Mesendoderm (in vitro differentiated cells): ENCODE data around the gene TMEM191B.
A peak's percentile ranks its signal among the peaks of the same experiment; 100 is the strongest.
"Not testable (repeated sequence)": the region's sequence is repeated elsewhere in the genome, so short reads cannot be mapped to it uniquely, and the experiment has no call there.

Source experiments
- DNase-seq: peaks from one replicate; pipeline ENCODE4 v3.0.0; 2013
- H2AK5ac ChIP-seq: 2 replicates; pipeline ENCODE4 v1.6.1; 2013; ENCODE audit warnings: low read length, inconsistent platforms
- H2BK120ac ChIP-seq: 2 replicates; pipeline ENCODE4 v1.6.1; 2013; ENCODE audit warnings: low read depth, mild to moderate bottlenecking, low read length, moderate library complexity, mixed read lengths
- H2BK15ac ChIP-seq: replicated peaks from 2 replicates; pipeline ENCODE4 v1.6.1; 2013; ENCODE audit warnings: low read depth, mild to moderate bottlenecking, moderate library complexity
- H2BK5ac ChIP-seq: 2 replicates; pipeline ENCODE4 v1.6.1; 2013; ENCODE audit warnings: low read length, inconsistent platforms
- H3K18ac ChIP-seq: 2 replicates; pipeline ENCODE4 v1.6.1; 2013; ENCODE audit warnings: mild to moderate bottlenecking, low read length, mixed read lengths
- H3K23ac ChIP-seq: one replicate; pipeline ENCODE4 v1.6.1; 2013; ENCODE audit warnings: low read length
- H3K27ac ChIP-seq: 2 replicates; pipeline ENCODE4 v1.5.1; 2013; ENCODE audit warnings: low read depth, mild to moderate bottlenecking, inconsistent platforms, low read length, moderate library complexity
- H3K27me3 ChIP-seq: 2 replicates; pipeline ENCODE4 v1.6.1; 2013; ENCODE audit warnings: low read length, control low read depth, mild to moderate bottlenecking, inconsistent platforms; ENCODE audit not compliant: insufficient read depth, poor library complexity
- H3K36me3 ChIP-seq: 2 replicates; pipeline ENCODE4 v1.6.1; 2013; ENCODE audit warnings: low read length, inconsistent platforms; ENCODE audit not compliant: control insufficient read depth, insufficient read depth
- H3K4ac ChIP-seq: one replicate; pipeline ENCODE4 v1.6.1; 2013; ENCODE audit warnings: low read depth, mild to moderate bottlenecking, low read length, moderate library complexity
- H3K4me1 ChIP-seq: 2 replicates; pipeline ENCODE4 v1.6.1; 2013; ENCODE audit warnings: low read depth, low read length, inconsistent platforms; ENCODE audit not compliant: control insufficient read depth
- H3K4me2 ChIP-seq: 2 replicates; pipeline ENCODE4 v1.6.1; 2013; ENCODE audit warnings: low read length
- H3K4me3 ChIP-seq: 2 replicates; pipeline ENCODE4 v1.5.1; 2013; ENCODE audit warnings: mild to moderate bottlenecking, low read length
- H3K56ac ChIP-seq: one replicate; pipeline ENCODE4 v1.6.1; 2013; ENCODE audit warnings: low read length
- H3K79me1 ChIP-seq: 2 replicates; pipeline ENCODE4 v1.6.1; 2013; ENCODE audit warnings: low read length, inconsistent platforms
- H3K79me2 ChIP-seq: 2 replicates; pipeline ENCODE4 v1.6.1; 2013; ENCODE audit warnings: mild to moderate bottlenecking, low read length; ENCODE audit not compliant: control insufficient read depth, insufficient read depth
- H3K9ac ChIP-seq: 2 replicates; pipeline ENCODE4 v1.6.1; 2013; ENCODE audit warnings: low read length, inconsistent platforms
- H4K5ac ChIP-seq: one replicate; pipeline ENCODE4 v1.6.1; 2013; ENCODE audit warnings: low read length
- H4K8ac ChIP-seq: one replicate; pipeline ENCODE4 v1.6.1; 2013; ENCODE audit warnings: low read depth, mild to moderate bottlenecking, control low read depth, low read length, moderate library complexity
- WGBS: extraction: QIAGEN DNeasy Blood & Tissue Kit; methylation state at CpG from one replicate; pipeline ENCODE4 v1.1.7; 2013; ENCODE audit warnings: low lambda C conversion rate, missing lambda C conversion rate; ENCODE audit not compliant: insufficient coverage; ENCODE audit errors: extremely low coverage; 5-methylcytosine and 5-hydroxymethylcytosine counted together

TMEM191B gene

DNA sequence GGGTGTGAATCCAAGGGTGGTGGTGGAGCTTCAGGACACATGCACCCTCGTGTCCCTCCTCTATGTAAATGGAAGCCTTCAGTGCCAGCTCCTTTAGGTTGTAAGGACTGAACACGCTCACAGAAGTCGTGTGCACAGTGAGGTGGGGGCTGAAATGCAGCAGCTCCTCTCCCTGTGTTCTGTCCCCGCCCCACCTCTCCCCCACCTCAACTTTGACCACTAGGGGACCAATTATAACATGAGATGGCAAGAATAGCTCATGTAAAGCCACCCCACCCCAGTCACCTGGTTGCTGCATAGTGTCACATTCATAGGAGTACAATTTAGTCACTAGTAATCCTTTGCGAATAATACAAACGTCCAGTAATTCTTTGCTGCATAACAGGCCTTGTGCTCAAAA is 4.8 kb upstream of the TMEM191B start:
- H3K27ac ChIP-seq, H4K8ac ChIP-seq, H3K18ac ChIP-seq, H3K36me3 ChIP-seq, H3K9ac ChIP-seq, H3K79me1 ChIP-seq, DNase-seq, H2BK120ac ChIP-seq, H3K23ac ChIP-seq, H3K56ac ChIP-seq, H3K27me3 ChIP-seq, H3K4me1 ChIP-seq, H3K4me3 ChIP-seq, H3K4ac ChIP-seq, H2BK5ac ChIP-seq, H4K5ac ChIP-seq, H2BK15ac ChIP-seq, H3K79me2 ChIP-seq, H3K4me2 ChIP-seq, H2AK5ac ChIP-seq: not testable (repeated sequence)
- WGBS = no CpG with 5 or more reads among the region's 6 CpGs

DNA sequence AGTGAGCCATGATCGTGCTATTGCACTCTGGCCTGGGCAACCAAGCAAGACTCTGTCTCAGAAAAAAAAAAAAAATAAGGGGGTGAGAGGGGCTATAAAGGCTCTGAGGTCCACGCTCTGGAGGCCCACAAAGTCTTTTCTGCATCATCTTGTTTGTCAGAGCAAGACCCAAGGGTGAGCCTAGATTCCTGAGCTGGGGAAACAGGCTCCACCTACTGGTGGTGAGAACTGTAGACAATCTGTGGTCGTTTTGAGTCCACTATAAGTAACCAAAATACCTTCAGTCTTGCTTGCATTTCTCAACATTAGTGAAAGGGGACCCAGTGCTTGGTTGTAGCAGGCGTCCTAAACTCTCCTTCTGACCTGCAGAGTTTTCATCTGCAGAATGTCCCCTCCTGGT is 4.3 kb upstream of the TMEM191B start:
- H2AK5ac ChIP-seq, H3K27me3 ChIP-seq, H4K5ac ChIP-seq, DNase-seq, H3K79me2 ChIP-seq, H4K8ac ChIP-seq, H2BK5ac ChIP-seq, H3K56ac ChIP-seq, H3K4me3 ChIP-seq, H3K79me1 ChIP-seq, H3K36me3 ChIP-seq, H2BK120ac ChIP-seq, H2BK15ac ChIP-seq, H3K4me1 ChIP-seq, H3K27ac ChIP-seq, H3K18ac ChIP-seq, H3K4ac ChIP-seq, H3K4me2 ChIP-seq, H3K23ac ChIP-seq, H3K9ac ChIP-seq: not testable (repeated sequence)
- no CpG with 5 or more reads among the region's 4 CpGs for WGBS

DNA sequence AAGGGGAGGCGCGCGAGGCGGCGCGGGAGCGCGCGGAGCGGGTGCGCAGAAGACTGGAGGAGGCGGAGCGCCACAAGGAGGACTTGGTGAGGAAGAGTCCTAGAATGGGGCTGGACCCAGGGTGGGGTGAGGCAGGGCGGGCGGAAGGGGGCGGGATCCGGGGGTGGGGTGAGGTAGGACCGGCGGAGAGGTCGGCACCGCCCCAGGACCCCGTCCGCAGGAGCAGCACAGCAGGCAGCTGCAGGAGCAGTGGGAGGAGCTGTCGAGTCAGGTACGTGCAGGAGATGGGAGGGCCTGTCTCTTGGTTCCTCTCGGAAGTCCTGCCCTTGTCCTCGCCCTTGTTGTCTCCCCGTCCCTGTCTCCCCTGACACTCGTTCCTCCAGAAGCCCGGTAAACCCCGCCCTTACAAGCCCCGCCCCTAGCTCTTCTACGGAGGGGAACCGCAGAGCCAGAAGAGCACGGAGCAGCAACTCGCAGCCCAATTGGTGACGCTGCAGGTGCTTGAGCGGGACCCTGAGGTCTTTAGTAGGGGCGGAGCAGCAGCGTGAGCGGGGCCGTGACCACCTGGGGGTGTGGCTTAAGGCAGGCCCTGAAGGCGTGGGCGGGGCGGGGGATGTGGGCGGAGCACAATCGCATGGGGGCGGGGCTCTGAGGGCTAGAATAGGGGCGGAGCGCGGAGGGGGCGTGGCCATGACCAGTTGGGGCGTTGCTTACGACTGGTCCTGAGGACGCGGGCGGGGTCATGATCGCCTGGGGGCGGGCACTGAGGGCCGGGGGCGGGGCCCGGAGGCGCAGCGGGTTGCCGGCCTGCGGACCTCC is 1.2 kb downstream of the TMEM191B start:
- not testable (repeated sequence) for H2BK5ac ChIP-seq, H3K27ac ChIP-seq, H3K4ac ChIP-seq, H2BK120ac ChIP-seq, H3K9ac ChIP-seq, H3K79me1 ChIP-seq, H3K4me2 ChIP-seq, H3K36me3 ChIP-seq, H4K5ac ChIP-seq, H2BK15ac ChIP-seq, H3K27me3 ChIP-seq, H3K79me2 ChIP-seq, H3K4me1 ChIP-seq, H4K8ac ChIP-seq, H2AK5ac ChIP-seq, H3K18ac ChIP-seq, H3K56ac ChIP-seq, H3K4me3 ChIP-seq, H3K23ac ChIP-seq
- WGBS = no CpG with 5 or more reads among the region's 66 CpGs
- DNase-seq = peak; percentile 70

DNA sequence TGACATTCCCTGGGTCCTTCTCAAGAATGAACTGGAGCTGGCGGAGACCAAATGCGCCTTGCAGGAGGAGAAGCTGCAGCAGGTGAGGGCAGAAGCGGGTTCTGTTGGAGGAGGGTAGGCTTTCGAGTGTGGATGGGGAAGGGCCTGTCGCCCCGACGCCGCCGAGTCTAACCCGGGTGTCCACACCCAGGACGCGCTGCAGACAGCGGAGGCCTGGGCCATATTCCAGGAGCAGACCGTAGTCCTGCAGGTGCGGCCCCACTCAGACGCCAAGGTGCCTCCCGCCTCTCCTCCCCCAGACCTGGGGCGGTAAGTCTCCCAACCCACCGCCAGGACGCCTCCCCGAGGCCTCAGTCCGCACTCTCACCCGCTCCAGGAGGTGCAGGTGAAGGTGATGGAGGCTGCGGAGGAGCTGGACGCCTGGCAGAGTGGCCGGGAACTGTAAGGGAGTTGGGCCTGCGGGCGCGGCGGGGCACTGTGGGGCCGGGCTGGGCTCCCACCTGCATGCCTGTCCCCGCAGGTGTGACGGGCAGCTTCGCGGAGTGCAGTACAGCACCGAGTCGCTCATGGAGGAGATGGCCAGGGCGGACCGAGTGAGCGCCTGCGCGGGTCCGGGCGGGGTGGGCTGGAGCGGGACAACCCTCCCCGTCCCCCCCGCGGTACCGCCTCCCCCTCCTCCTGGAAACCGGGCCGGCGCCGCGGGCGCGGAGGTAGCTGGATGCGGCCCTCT is 2.0 kb downstream of the TMEM191B start:
- not testable (repeated sequence) for DNase-seq, H3K56ac ChIP-seq, H2BK5ac ChIP-seq, H3K9ac ChIP-seq, H3K27ac ChIP-seq, H4K5ac ChIP-seq, H3K4me3 ChIP-seq, H3K27me3 ChIP-seq, H2AK5ac ChIP-seq, H3K79me1 ChIP-seq, H3K4ac ChIP-seq, H3K23ac ChIP-seq, H3K4me1 ChIP-seq, H4K8ac ChIP-seq, H3K36me3 ChIP-seq, H3K79me2 ChIP-seq, H2BK15ac ChIP-seq, H3K18ac ChIP-seq, H2BK120ac ChIP-seq, H3K4me2 ChIP-seq
- WGBS = no CpG with 5 or more reads among the region's 57 CpGs

DNA sequence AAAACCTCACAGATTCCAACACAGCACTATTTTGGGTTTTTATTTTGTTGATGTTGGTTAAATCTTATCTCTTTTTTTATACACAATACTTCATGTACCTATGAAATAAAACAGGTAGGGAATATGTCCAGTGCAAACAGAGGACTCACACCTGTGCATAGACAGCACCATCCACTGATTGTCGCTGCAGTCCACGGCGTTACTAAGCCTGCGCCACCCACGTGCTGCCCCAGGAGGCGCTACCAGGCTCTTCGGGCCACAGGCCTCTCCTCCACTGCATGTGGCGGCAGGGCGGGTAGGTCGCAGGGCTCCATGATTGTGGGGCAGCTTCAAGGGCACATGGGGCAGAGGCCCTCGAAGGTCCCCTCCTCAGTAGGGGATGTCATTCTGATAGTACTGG is 6.0 kb downstream of the TMEM191B start:
- H2BK5ac ChIP-seq, H3K4me2 ChIP-seq, H4K5ac ChIP-seq, H2BK15ac ChIP-seq, H3K4ac ChIP-seq, H3K27me3 ChIP-seq, H3K4me1 ChIP-seq, H3K56ac ChIP-seq, H3K23ac ChIP-seq, H3K79me2 ChIP-seq, H3K36me3 ChIP-seq, H4K8ac ChIP-seq, H3K4me3 ChIP-seq, DNase-seq, H2BK120ac ChIP-seq, H3K79me1 ChIP-seq, H3K27ac ChIP-seq, H3K18ac ChIP-seq, H2AK5ac ChIP-seq, H3K9ac ChIP-seq: not testable (repeated sequence)
- WGBS = no CpG with 5 or more reads among the region's 11 CpGs
